CD14-positive monocyte (primary cell): Measurements from ENCODE around the gene FOXP1. TPM values are rescaled to one million over a fixed set of nuclear protein-coding genes. Genes with fewer than 3 reads are reported as not detected.

Experiments used
- DNase-seq, 3 donors: peaks; one replicate each; pipeline ENCODE4 v3.0.0-alpha.2; 2011 to 2022
- H2AFZ ChIP-seq: 2 replicates; pipeline ENCODE4 v1.6.0; 2012; ENCODE audit warnings: mild to moderate bottlenecking, low read depth, low read length, inconsistent platforms; ENCODE audit not compliant: insufficient read depth, poor library complexity, severe bottlenecking
- H3K27ac ChIP-seq, 2 donors: 1 replicate in 1 of 2; 2 replicates in 1 of 2; pipeline ENCODE4 v1.5.1; 2012 to 2013; ENCODE audit warnings: low read length in 2 of 2, control low read depth in 1 of 2, inconsistent platforms in 1 of 2, low read depth in 1 of 2, mild to moderate bottlenecking in 1 of 2
- H3K27me3 ChIP-seq, 2 donors: one replicate each; pipeline versions ENCODE4 v1.6.0 to v1.6.1; 2011 to 2013; ENCODE audit warnings: low read length in 2 of 2; ENCODE audit not compliant: control insufficient read depth in 2 of 2, insufficient read depth in 2 of 2
- H3K36me3 ChIP-seq, 2 donors: replicated peaks in 1 of 2; 1 replicate in 1 of 2; 2 replicates in 1 of 2; pipeline versions ENCODE4 v1.5.1 to v1.6.1; 2012 to 2013; ENCODE audit warnings: low read length in 2 of 2, control low read depth in 1 of 2, inconsistent platforms in 1 of 2, mild to moderate bottlenecking in 1 of 2; ENCODE audit not compliant: insufficient read depth in 2 of 2, control insufficient read depth in 1 of 2
- H3K4me1 ChIP-seq, 2 donors: 1 replicate in 1 of 2; 2 replicates in 1 of 2; pipeline versions ENCODE4 v1.5.1 to v1.6.1; 2012 to 2013; ENCODE audit warnings: low read length in 2 of 2, control low read depth in 1 of 2, inconsistent platforms in 1 of 2, mild to moderate bottlenecking in 1 of 2, moderate library complexity in 1 of 2; ENCODE audit not compliant: insufficient read depth in 2 of 2, control insufficient read depth in 1 of 2
- H3K4me2 ChIP-seq: replicated peaks from 2 replicates; pipeline ENCODE3; 2012; ENCODE audit warnings: low read length, moderate library complexity, mild to moderate bottlenecking; ENCODE audit not compliant: poor library complexity, severe bottlenecking; ENCODE audit errors: extremely low read depth
- H3K4me3 ChIP-seq, 3 experiments: fragments of 200-600 bp in 1 of 3; sonication (generic) in 1 of 3; replicated peaks in 1 of 3; 1 replicate in 2 of 3; 2 replicates in 1 of 3; pipeline ENCODE4 v1.5.1; 2011 to 2013; ENCODE audit warnings: low read length in 3 of 3, mild to moderate bottlenecking in 3 of 3, control low read depth in 2 of 3, low read depth in 2 of 3, inconsistent platforms in 1 of 3, moderate library complexity in 1 of 3
- H3K79me2 ChIP-seq: 2 replicates; pipeline ENCODE4 v1.6.0; 2012; ENCODE audit warnings: mild to moderate bottlenecking, control low read depth, inconsistent platforms, low read length, moderate library complexity; ENCODE audit not compliant: insufficient read depth
- H3K9ac ChIP-seq: 2 replicates; pipeline ENCODE4 v1.6.0; 2017; ENCODE audit warnings: low read length, mild to moderate bottlenecking; ENCODE audit not compliant: insufficient read depth, poor library complexity, severe bottlenecking
- H3K9me3 ChIP-seq, 2 donors: replicated peaks in 1 of 2; 1 replicate in 1 of 2; 2 replicates in 1 of 2; pipeline versions ENCODE4 v1.5.1 to v1.6.1; 2012 to 2013; ENCODE audit warnings: low read length in 2 of 2, control low read depth in 1 of 2; ENCODE audit not compliant: control insufficient read depth in 1 of 2, insufficient read depth in 1 of 2
- H4K20me1 ChIP-seq: 2 replicates; pipeline ENCODE4 v1.6.0; 2012; ENCODE audit warnings: mild to moderate bottlenecking, low read length, control low read depth, moderate library complexity; ENCODE audit not compliant: insufficient read depth
- H3K27ac Mint-ChIP-seq, 7 donors: one replicate each; pipeline ENCODE4 v1.8.0; 2020; ENCODE audit warnings: mild to moderate bottlenecking in 7 of 7, mixed read lengths in 7 of 7, moderate library complexity in 6 of 7, inconsistent platforms in 2 of 7
- H3K27me3 Mint-ChIP-seq, 3 donors: one replicate each; pipeline ENCODE4 v1.8.0; 2021 to 2022; ENCODE audit warnings: low read depth in 3 of 3, mild to moderate bottlenecking in 3 of 3, mixed read lengths in 3 of 3, moderate library complexity in 3 of 3, inconsistent platforms in 1 of 3
- H3K36me3 Mint-ChIP-seq, 2 donors: one replicate each; pipeline ENCODE4 v1.8.0; 2020; ENCODE audit warnings: mixed read lengths in 2 of 2, inconsistent platforms in 1 of 2, mild to moderate bottlenecking in 1 of 2
- H3K4me1 Mint-ChIP-seq: one replicate; pipeline ENCODE4 v1.8.0; 2020; ENCODE audit warnings: mild to moderate bottlenecking, mixed read lengths
- H3K4me3 Mint-ChIP-seq, 2 donors: one replicate each; pipeline ENCODE4 v1.8.0; 2020; ENCODE audit warnings: mild to moderate bottlenecking in 2 of 2, mixed read lengths in 2 of 2, moderate library complexity in 1 of 2
- H3K9me3 Mint-ChIP-seq, 7 donors: one replicate each; pipeline ENCODE4 v1.8.0; 2020 to 2022; ENCODE audit warnings: mixed read lengths in 7 of 7, mild to moderate bottlenecking in 6 of 7, moderate library complexity in 6 of 7, inconsistent platforms in 2 of 7
- CTCF ChIP-seq: fragments of 200-600 bp; IDR thresholded peaks from one replicate; pipeline ENCODE4 v1.8.0; 2022; ENCODE audit warnings: antibody characterized with exemption, mild to moderate bottlenecking
- WGBS: methylation state at CpG from one replicate; pipeline ENCODE4 v1.1.5; 2013; ENCODE audit warnings: missing lambda C conversion rate; ENCODE audit not compliant: insufficient coverage; 5-methylcytosine and 5-hydroxymethylcytosine counted together
- intact Hi-C, 2 donors: fragments of 100-400 bp; cut with micrococcal nuclease; formaldehyde crosslinking; loops; one replicate each; pipeline versions ENCODE4 v1.15.0 to v1.15.1; 2023
- polyA plus RNA-seq, 3 donors: library from polyadenylated mRNA; depleted of rRNA in 1 of 3; unstranded in 2 of 3; stranded (reverse) in 1 of 3; fragments of 300-500 nt in 2 of 3; fragments of >200 nt in 1 of 3; fragmentation: Illumina TruSeq in 2 of 3; gene quantifications; 1 replicate in 2 of 3; 2 replicates in 1 of 3; pipeline ENCODE4 v1.2.3, GENCODE V29; 2012 to 2021

Gene FOXP1
- polyA plus RNA-seq, 3 donors = 25.7 to 42.6 (median 27.8) TPM

- Histone ChIP-seq H3K4me3 (no peak overlapping the region), H3K4me1 (no peaks in the 10 kb centered on the region), H3K79me2 (no peaks in the 10 kb centered on the region), H3K9ac (no peak overlapping the region), H3K27ac (no peak overlapping the region), H2AFZ (no peak overlapping the region), H3K9me3 (no peaks in the 10 kb centered on the region), H3K4me2 (no peak overlapping the region), H3K36me3 (peaks cover 36 to 80% of the 10 kb centered on the region in 2 donors), H4K20me1 (peaks cover 65% of the 10 kb centered on the region), H3K27me3 (no peaks in the 10 kb centered on the region)
- WGBS = no CpG with 5 or more reads among the region's 2 CpGs
- H3K9me3 Mint-ChIP-seq = no peaks in the 10 kb centered on the region
- peaks cover 73 to 75% of the 10 kb centered on the region in 2 donors for H3K36me3 Mint-ChIP-seq
- DNase-seq = no peak
- peaks cover 23% of the 10 kb centered on the region for H3K4me1 Mint-ChIP-seq
- no peak overlapping the region for H3K4me3 Mint-ChIP-seq
- H3K27ac Mint-ChIP-seq = no peak overlapping the region
- intact Hi-C loops = no loop called here
- H3K27me3 Mint-ChIP-seq = peaks cover 0 to 2% (median 0%) of the 10 kb centered on the region in 3 donors
- no peak for TF ChIP-seq CTCF
Observed at GRCh38 chr3:71050166-71050537, 533.4 kb downstream of the FOXP1 start.

GRCh38 chr3:71048948-71049347, 534.6 kb downstream of the FOXP1 start:
- H3K36me3 ChIP-seq = peaks cover 36 to 92% of the 10 kb centered on the region in 2 donors

More at GRCh38 chr3:71048948-71049347, 534.6 kb downstream of the FOXP1 start:
- peak overlapping the region in 1 of 7 donors; percentile 71 for H3K27ac Mint-ChIP-seq
- DNase-seq = no peak
- no peaks in the 10 kb centered on the region for H3K27me3 ChIP-seq
- intact Hi-C loops = no loop called here
- H3K79me2 ChIP-seq = no peaks in the 10 kb centered on the region
- H3K36me3 Mint-ChIP-seq = peaks cover 75 to 85% of the 10 kb centered on the region in 2 donors
- peaks cover 58% of the 10 kb centered on the region for H4K20me1 ChIP-seq
- peaks cover 0 to 2% (median 0%) of the 10 kb centered on the region in 3 donors for H3K27me3 Mint-ChIP-seq
- H3K9ac ChIP-seq = no peak overlapping the region
- H2AFZ ChIP-seq = no peak overlapping the region
- no peak overlapping the region for H3K4me3 ChIP-seq
- H3K9me3 Mint-ChIP-seq = no peaks in the 10 kb centered on the region
- no peaks in the 10 kb centered on the region for H3K9me3 ChIP-seq
- H3K4me1 ChIP-seq = no peaks in the 10 kb centered on the region
- no peak for TF ChIP-seq CTCF
- no peak overlapping the region for H3K27ac ChIP-seq
- H3K4me3 Mint-ChIP-seq = no peak overlapping the region
- H3K4me1 Mint-ChIP-seq = peaks cover 23% of the 10 kb centered on the region
- WGBS = 89% methylated on average over 11 of the region's 12 CpGs
- H3K4me2 ChIP-seq = no peak overlapping the region
